ENCODE data around the gene DHODH. TPM values are rescaled to one million over a fixed set of nuclear protein-coding genes. Genes with fewer than 3 reads are reported as not detected.

The DHODH gene
- total RNA-seq, 4 donors from 2014 or later = 3.3 to 6.8 (median 4.7) TPM

- intact Hi-C loops (cut with DNase I) = no loop called here
- Histone ChIP-seq H3K4me1 (no peaks in the 10 kb centered on the region), H3K27ac (replicated peaks in 1 of 4) (no peak overlapping the region), H3K36me3 (peaks cover 15 to 81% (median 69%) of the 10 kb centered on the region in 4 donors), H3K27me3 (no peaks in the 10 kb centered on the region), H3K4me3 (no peak overlapping the region), H3K9me3 (no peaks in the 10 kb centered on the region)
- WGBS = 86% methylated on average over 14 of the region's 19 CpGs
- no peak for TF ChIP-seq POLR2AphosphoS5 (IDR thresholded peaks at IDR 0.05)
- TF ChIP-seq POLR2A (IDR thresholded peaks at IDR 0.05; ENCODE audit: low read depth) = no peak
- DNase-seq (ENCODE audit: extremely low spot score) = no peak
These were observed 17.0 kb downstream of the DHODH start for GRCh38 chr16:72025404-72026114.

GRCh38 chr16:72027669-72028378 is 19.3 kb downstream of the DHODH start:
- no peak for TF ChIP-seq POLR2AphosphoS5 (IDR thresholded peaks at IDR 0.05)
- TF ChIP-seq EP300 (IDR thresholded peaks at IDR 0.05) = no peak
- TF ChIP-seq POLR2A (IDR thresholded peaks at IDR 0.05; ENCODE audit: low read depth) = no peak
- TF ChIP-seq, protein P1, sequence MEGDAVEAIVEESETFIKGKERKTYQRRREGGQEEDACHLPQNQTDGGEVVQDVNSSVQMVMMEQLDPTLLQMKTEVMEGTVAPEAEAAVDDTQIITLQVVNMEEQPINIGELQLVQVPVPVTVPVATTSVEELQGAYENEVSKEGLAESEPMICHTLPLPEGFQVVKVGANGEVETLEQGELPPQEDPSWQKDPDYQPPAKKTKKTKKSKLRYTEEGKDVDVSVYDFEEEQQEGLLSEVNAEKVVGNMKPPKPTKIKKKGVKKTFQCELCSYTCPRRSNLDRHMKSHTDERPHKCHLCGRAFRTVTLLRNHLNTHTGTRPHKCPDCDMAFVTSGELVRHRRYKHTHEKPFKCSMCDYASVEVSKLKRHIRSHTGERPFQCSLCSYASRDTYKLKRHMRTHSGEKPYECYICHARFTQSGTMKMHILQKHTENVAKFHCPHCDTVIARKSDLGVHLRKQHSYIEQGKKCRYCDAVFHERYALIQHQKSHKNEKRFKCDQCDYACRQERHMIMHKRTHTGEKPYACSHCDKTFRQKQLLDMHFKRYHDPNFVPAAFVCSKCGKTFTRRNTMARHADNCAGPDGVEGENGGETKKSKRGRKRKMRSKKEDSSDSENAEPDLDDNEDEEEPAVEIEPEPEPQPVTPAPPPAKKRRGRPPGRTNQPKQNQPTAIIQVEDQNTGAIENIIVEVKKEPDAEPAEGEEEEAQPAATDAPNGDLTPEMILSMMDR (IDR thresholded peaks at IDR 0.05) = no peak
- Histone ChIP-seq H3K27me3 (no peaks in the 10 kb centered on the region), H3K4me3 (no peak overlapping the region), H3K9me3 (no peaks in the 10 kb centered on the region), H3K36me3 (peaks cover 15 to 58% (median 50%) of the 10 kb centered on the region in 4 donors), H3K4me1 (no peaks in the 10 kb centered on the region), H3K27ac (replicated peaks in 1 of 4) (no peak overlapping the region)
- intact Hi-C loops (cut with DNase I) = no loop called here
- 94% methylated on average over 6 of the region's 6 CpGs for WGBS
- DNase-seq (ENCODE audit: extremely low spot score) = no peak

DNA sequence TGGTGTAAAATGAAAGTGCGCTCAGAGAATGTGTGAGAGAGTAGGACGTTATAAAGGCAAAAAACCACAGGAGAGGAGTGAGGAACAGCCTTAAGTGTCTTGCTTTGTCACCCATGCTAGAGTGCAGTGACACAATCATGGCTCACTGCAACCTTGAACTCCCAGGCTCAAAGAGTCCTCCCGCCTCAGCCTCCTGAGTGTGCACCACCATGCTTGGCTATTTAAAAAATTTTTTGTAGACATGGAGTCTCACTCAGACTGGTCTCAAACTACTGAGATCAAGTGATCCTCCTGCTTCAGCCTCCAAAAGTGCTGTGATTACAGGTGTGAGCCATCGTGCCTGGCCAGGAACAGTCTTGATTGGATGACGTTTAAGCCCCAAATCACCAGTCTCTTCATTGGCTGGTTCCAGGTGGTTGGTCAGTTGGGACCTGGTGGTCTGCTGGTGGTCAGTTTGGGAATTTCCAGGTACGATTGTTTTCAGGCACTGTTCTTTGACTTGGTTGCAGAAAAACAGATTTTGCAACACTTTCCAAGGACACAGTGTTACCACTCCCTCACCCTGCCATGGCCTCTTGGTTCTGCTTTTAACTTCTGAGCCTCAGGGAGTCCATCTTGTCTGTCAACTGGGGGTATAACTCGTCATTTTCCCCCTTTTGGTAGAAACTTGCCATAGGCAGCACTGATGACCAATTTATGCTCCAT is 21.2 kb downstream of the DHODH start:
- intact Hi-C loops (cut with DNase I) = no loop called here
- Histone ChIP-seq H3K27me3 (no peaks in the 10 kb centered on the region), H3K36me3 (peaks cover 9 to 41% (median 34%) of the 10 kb centered on the region in 4 donors), H3K4me1 (no peaks in the 10 kb centered on the region), H3K9me3 (no peaks in the 10 kb centered on the region), H3K27ac (replicated peaks in 1 of 4) (no peak overlapping the region), H3K4me3 (no peak overlapping the region)
- no peak for DNase-seq (ENCODE audit: extremely low spot score)
- TF ChIP-seq POLR2A (IDR thresholded peaks at IDR 0.05; ENCODE audit: low read depth) (no peak), POLR2AphosphoS5 (IDR thresholded peaks at IDR 0.05) (no peak), EP300 (IDR thresholded peaks at IDR 0.05) (no peak)
- TF ChIP-seq, protein P1 (IDR thresholded peaks at IDR 0.05) = no peak
- WGBS = 80% methylated on average over 6 of the region's 7 CpGs

DNA sequence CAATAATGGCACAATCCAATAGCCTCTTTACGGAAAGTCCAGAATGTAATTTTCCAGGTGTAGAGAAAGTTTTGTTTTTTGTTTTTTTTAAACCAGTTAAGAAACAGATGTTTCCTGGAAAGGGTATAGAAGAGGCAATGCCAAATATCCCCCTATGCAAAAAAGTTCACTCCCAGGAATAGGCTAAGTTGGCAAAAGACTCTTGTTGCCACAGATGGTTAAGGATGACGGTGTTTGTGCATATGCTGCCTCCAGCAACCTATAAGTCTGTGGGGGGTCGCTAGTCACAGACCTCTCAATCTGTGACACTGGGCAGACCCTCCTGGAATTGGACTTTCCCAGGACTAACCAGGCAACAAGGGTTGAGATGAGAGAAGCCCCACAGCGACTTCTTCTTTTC is 24.9 kb downstream of the DHODH start:
- intact Hi-C loops (cut with DNase I) = no loop called here
- Histone ChIP-seq H3K27ac (replicated peaks in 1 of 4) (no peak overlapping the region), H3K4me3 (no peak overlapping the region), H3K9me3 (no peaks in the 10 kb centered on the region), H3K36me3 (peaks cover 2 to 23% (median 15%) of the 10 kb centered on the region in 4 donors), H3K4me1 (no peaks in the 10 kb centered on the region), H3K27me3 (no peaks in the 10 kb centered on the region)
- TF ChIP-seq POLR2A (IDR thresholded peaks at IDR 0.05; ENCODE audit: low read depth) = no peak
- TF ChIP-seq EP300 (IDR thresholded peaks at IDR 0.05) = no peak
- DNase-seq (ENCODE audit: extremely low spot score) = no peak
- 87% methylated on average over 4 of the region's 4 CpGs for WGBS

- no peak overlapping the region for H3K27ac ChIP-seq (replicated peaks in 1 of 4)
- intact Hi-C loops (cut with DNase I) = no loop called here
- H3K9me3 ChIP-seq = no peaks in the 10 kb centered on the region
- H3K4me3 ChIP-seq = no peak overlapping the region
- TF ChIP-seq EP300 (IDR thresholded peaks at IDR 0.05) (no peak), POLR2AphosphoS5 (IDR thresholded peaks at IDR 0.05) (no peak), POLR2A (IDR thresholded peaks at IDR 0.05; ENCODE audit: low read depth) (no peak)
- TF ChIP-seq, protein P1 (IDR thresholded peaks at IDR 0.05) = no peak
- H3K4me1 ChIP-seq = no peaks in the 10 kb centered on the region
- H3K36me3 ChIP-seq = peaks cover 0 to 28% (median 14%) of the 10 kb centered on the region in 4 donors
- 83% methylated on average over 5 of the region's 5 CpGs for WGBS
- no peaks in the 10 kb centered on the region for H3K27me3 ChIP-seq
- DNase-seq (ENCODE audit: extremely low spot score) = no peak
These were observed 27.6 kb downstream of the DHODH start for GRCh38 chr16:72036098-72036497.

Data from esophagus muscularis mucosa (tissue), 4 donors.